Measurements from ENCODE around the gene ABTB2.

ABTB2 gene

DNA sequence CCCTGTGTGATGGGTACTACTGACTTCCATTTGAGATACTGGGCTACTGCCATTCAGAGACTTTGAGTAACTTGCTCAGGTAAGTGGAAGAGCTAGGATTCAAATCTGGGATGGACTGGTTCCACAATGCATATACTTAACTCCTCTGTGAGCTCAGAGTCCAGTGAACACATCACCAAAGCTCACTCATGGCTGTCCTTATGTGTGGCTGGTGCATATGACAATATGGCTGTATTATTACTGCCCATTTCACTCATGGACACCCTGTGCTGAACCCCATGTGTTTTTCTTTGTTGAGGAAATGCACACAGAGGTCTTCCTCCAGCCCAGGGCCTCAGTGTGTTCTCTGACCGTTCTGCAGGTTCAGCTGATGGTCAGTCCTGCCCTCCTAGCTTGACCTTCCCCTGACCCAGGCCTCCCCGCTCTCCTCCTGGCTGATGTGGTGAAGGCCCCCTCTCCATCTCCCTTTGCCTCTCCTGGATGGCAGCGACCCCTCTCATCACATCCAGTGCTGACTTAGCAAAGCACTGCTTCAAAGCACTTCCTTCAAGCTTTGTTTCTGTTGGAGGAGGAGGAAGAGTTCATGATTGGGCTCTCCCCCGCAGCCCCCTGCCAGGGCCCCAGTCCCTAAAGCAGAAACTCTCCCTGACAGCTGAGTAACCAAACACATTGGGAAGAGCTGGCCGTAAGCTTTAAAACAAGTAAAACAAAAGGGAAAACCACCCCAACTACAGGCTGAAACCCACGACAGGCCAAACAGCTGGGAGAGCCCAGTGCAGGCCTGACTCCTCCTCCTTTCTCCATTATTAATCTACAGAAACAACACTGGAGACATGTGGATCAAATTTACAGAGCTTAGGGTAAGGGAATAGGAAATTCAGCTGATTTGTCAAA is 151.2 kb downstream of the ABTB2 start:
- DNase-seq: no peak

DNA sequence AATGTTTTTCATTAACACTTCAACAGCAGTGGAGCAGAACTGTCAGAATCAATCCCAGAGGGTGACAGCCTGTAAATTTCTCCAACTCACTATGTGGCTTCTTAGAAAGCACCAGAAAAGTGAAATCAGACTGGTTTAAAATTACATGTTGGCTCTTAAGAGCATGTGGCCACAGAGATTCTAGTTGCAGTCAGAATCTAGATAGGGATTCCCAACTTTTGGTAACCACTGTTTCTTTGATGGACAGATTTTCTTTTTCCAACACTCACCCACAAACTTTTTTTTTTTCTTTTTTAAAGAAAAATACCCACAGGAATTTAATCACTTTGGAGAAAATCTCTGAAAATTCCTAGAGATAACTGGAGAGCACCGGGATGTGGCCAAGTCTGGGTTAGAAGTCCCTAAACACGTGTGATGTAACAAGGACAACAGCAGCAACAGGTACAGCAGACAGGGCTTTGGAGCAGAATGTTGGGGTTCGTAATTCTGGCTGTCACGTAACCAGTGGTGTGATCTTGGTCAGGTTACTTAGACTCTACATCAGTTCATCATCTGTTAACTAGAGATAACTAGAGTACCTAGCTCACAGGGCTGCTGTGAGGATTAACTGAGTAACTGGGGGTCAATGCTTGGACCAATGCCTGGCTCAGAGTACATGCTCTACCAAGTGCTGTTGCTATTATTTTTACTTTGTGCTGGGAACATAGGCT is 152.3 kb downstream of the ABTB2 start:
- no peak for DNase-seq

DNA sequence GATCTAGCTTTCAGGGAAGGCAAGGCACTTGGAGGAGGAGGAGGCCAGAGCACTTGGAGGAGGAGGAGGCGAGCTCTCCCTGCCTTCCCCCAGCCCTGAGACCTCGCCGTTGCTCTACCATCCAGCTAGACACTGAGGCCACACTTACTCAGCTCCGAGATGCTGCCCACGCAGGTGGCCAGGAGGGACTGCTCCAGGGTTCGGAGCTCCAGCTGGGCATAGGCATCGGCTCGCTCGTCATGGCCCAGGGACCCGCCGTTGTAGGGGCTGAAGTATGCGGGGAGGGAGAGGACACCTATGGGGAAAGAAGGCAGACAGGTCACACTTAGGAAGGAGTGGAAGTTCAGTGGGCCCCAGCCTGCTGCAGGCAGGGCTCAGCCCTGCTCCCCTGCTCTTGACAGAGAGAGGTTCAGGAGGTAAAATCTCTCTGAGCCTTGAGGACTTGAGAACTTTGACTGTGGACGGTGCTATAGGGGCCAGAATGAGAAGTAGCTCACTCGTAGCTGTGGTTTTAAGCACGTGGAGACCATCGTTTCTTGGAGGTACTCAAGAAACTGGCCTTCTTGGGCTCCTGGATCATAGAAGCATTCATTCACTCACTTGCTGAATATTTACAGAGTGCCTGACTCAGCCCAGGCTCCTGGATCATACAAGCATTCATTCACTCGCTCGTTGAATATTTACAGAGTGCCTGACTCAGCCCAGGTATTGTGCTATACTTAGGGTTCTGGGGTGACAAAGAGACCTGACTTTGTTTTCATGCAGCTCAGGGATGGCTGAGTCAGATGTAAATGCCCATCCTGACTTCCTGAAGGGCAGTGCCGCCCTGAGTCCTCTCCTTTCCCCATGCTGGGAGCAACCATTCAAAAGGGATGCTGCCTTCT is 153.2 kb downstream of the ABTB2 start:
- DNase-seq: no peak

DNA sequence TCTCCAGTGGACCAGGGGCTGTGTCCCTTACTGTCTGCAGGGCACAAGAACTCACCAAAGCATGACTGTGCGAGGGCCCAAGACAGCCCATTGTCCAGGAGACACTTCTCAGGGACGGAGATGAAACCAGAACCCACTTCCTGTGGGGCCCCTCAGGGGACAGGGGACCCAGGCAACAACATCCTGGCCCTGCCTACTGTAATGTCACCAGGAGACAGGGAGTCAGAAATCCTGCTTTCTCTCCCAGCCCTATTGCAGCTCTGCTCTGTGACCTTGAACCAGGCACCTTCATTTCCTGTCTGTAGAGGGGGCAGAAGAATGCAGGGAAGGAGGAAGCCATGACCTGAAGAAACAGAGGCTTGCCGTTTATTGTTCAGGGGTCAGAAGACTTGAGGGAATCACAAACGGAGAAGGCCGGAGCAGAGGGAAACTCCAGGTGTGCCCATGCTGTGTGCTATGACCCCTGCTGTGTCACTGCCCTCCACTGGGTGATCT is 154.4 kb downstream of the ABTB2 start:
- DNase-seq: no peak

DNA sequence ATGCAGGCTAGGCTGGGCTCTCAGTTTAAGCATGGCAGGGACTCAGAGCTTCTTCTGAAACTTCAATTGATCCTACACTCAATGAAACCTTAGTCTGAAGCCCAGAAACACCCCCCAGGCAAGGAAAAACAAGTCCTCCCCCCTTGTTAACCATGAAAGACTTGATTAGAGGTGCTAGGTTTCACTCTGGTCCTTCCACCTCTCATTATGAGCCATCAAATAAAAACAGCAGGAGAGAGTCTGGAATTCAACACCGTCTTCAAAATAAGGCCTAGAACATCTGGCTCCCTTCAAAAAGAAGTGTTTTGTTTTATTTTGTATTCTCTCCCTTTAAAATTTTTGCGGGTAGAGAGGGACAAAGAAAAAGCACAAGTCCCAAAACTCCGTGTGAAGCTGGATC is 156.7 kb downstream of the ABTB2 start:
- no peak for DNase-seq

DNA sequence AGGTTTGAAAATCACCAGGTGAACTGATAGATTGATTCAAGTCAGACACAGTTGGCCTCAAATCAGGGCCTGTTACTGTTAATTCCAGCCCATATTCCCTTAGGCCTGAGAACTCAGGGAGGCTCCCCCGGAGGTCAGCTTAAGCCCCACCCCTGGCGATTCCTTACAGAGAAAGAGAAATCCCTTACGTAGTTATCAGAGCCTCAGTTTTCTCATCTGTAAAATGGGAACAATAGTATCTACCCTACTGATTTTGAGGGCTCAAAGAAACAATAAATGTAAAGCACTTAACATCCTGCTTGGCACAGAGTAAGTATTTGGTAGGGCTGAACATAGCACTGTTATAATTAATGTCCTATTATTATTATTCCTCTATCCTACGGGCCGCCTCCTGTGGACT is 158.3 kb downstream of the ABTB2 start:
- DNase-seq: no peak

DNA sequence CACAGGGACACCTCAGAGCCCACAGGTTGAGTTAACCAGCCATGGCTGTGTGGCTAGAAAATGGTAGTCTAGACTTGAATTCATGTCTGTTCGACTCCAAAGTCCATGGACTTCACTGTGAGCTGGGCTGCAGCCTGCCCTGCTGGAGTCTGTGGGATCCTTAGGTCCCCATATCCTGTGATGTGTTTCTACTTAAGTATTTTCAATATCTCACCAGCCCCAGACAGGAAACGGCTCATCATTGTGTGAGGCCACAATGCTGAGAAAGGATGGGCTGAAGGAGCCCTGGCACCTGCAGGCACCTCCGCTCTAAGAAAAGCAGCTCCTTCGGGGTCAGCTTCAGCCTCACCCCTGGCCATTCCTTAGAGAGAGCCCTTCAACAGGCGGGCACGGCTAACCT is 159.3 kb downstream of the ABTB2 start:
- no peak for DNase-seq

DNA sequence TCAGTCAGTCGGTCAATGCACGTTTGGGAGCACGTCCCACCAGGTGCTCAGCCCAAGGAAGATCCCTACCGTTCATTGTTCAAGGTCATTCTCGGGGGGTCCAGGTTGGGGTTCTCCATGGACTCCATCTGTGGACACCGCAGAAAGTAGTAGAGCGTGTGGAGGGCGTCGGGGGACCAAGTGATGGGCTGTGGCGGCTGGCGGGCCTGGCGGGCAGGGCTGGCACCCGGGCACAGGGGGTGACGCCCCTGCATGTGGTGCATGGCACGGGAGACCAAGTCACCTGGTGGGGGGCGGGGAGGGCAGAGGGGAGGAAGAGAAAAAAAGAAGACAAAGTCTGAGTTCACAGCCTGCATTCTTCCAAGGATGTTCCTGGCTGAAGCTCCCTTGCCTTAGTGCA is 160.6 kb downstream of the ABTB2 start:
- DNase-seq: no peak

DNA sequence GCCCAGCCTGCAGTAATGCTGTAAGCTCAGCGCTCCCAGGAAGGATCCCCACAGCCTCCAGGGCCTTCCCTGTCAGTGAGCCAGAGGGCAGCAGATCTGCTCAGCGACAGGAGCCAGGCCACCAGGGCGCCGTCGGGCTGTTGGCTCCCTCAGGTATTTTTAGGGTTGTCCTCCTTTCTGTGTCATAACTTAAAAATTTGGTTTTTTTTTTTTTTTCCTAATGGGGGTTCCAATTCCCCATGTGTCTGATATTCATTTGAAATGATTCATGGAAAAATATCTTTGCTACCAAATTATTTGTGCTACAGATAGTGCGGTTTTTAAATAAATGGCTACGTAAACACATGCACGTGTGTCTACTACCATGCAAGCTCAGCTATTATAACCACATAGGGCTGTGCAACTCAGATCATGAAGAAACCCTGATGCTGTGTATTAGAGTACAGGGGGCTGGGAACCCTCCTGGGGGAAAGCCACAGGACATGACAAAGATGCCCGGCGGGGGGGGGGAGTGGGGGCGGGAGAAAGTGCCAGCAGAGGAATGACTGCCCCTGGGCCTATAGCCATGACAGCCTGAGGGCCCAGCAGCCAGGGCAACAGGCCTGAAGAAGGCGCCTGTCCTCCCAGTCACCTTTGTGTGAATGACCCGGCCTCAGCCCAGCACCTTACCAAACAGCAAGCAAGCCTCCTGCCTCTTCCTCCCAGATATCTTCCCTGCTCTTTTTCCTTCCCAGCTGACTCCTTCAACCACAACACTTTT is 163.1 kb downstream of the ABTB2 start:
- no peak for DNase-seq

DNA sequence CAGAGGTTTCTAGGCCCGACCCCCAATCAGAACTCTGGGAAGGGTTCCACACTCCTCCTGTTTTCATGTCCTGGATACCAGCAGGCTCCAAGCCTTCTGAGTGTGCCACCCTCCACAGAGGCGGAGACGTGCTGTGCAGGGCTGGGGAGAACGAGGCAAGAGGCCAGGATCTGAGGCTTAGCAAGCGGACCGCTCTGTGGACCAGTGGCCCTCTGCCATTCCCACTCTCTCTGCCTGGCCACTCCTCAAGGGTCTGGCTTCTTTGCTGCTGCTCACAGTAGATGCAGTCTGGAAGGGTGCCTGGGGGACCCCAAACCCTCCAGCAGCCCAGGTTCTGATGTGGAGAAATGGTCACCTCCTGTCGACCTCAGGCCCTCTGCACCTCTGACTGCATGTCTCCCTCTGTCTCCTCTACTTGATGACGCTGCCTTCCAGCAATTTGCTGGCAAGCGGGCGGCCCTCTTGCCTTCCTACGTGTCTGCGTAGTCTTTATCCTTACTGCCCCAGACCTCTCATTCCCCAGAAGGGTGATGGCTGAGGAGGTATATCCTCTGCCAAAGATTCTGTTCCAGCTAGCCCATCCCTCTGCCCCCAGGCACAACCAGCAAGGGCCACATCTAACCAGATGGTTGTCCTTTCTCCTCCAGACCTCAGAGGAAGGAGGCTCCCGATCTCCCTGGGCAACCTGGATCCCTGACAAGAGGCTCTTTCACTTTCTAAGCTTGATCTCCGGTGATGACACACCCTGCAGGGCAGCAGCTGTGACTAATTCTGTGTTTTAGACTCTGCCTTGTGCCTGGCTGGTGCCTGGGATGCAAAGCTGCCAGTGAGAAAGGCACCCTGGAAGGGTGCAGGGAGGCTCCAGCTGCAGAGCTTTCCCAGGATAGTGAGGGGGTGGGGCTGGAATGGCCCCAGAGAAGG is 165.1 kb downstream of the ABTB2 start:
- DNase-seq: no peak

DNA sequence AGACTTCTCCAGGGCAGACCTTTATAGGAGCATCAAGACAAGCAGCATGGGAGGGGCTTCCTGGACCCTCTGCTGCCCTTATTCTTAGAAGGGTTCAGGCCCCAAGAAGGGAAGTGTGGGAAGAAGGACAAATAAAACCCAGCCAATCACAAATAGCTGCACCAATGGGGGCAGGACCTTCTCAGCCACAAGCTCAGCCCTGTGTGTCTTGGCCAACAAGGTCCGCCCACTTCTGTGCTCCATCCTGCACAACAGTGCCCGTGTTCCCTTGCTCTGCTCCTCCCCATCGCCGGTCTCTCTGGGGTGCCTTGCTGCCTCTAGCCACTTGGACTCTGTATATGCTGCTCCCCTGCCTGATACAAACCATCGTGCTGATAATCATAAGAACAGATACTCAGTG is 166.2 kb downstream of the ABTB2 start:
- no peak for DNase-seq

DNA sequence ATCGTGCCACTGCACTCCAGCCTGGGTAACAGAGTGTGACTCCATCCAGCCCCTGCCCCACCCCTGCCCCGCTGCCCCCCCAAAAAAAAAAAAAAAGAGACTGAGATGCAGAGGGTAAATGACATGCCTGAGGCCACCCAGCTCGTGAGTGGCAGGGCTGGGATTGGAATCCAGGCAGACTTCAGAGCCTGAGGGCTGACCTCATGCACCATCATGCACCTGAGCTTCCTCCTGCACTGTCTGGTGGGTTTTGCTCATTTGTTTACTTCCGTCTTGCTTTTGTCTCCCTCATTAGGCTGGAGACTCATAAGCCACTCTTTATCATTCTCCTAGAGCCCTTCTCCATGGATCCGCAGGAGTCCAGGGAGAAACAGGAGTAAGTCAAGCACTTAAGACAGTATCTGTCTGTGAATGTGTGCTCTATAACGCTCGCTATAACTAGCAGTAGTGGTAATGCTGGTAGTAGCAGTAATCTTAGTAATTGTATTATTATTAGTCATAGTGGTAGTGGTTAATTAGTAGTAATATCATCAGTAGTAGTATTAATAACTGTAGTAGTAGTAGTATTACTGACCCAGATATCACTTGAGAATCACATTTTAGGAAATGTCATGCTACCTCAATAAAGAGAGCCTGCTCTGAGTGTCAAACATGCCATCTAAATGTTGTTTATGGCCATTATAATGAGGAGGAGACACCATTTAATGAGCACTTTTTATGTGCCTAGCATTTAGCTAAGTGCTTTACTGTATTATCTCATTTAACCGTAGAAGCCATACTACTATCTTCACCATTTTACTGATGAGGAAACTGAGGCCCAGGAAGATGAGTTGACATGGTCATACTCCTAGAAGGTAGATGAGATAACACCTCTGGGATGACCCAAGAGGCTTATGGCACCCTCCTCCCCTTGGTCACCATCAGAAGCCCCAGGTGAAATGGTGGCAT is 167.3 kb downstream of the ABTB2 start:
- DNase-seq: no peak

DNA sequence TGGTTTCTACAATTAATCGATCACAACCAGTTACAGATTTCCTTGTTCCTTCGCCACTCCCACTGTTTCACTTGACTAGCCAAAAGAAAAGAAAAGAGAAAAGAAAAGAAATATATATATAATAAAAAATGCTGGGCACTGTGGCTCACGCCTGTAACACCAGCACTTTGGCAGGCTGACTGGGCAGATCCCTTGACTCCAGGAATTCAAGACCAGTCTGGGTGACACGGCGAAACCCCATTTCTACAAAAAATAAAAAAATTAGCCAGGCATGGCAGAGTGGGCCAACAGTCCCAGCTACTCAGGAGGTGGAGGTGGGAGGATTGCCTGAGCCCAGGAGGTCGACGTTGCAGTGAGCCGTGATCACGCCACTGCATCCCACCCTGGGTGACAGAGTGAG is 168.6 kb downstream of the ABTB2 start:
- DNase-seq: no peak

DNA sequence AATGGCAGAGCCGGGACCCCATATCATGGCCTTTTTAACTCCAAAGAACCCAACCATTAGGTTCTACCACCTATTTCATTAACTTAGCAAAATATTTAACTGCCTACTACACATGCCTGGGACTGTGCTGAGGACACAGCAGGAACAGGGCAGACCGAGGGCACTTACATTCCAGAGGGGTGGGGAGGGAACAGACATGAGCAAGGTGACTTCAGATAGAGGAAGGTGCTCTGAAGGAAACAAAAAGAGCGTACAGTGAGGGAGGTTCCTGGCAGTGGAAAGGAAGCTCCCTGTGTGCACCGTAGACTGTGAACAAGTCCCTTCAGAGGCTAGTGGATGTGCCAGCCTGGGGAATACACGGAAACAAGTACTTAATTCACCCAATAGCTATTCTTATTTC is 169.6 kb downstream of the ABTB2 start:
- no peak for DNase-seq

DNA sequence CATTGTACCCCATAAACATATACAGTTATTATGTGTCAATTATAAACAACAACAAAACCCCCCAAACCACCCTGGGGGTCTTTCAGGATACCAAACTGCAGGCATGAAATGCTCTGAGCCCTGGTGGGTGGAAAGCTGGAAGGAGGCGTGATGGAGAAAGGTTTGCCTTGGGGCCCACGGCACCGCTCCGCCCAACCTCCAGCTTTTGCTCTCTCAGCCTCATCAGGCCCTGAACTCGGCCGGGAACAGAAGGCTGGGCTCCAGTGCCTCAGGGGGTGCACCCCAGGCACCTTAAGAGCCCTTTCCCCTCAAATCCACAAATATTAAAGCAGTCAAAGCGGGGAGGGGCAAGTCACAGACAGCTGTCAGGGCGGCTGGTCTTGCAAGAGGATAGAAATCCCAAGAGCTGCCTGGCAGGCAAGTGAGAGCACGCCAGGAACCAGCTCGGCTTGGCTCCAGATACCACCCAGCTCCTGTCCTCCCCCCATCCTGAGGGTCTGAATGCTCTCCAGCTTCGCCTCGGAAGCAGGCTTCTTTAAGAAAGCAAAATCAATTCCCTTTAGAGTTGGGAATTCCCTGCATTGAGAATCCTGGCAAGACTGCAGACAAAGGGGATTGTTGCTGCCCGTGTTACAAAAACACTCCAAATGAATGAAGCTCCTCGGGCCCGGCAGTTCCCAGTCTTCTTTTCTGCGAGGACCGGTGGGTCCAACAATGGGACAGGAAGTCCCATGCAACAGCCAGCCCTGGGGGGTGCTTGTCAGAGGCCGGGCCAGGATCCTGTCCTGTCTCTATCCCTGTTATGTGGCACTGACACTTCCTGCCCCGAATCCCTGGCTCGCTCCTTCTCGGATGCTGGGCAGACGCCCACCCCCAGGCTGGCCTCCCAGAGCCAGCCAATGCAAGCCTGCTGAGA is 171.6 kb downstream of the ABTB2 start:
- no peak for DNase-seq

DNA sequence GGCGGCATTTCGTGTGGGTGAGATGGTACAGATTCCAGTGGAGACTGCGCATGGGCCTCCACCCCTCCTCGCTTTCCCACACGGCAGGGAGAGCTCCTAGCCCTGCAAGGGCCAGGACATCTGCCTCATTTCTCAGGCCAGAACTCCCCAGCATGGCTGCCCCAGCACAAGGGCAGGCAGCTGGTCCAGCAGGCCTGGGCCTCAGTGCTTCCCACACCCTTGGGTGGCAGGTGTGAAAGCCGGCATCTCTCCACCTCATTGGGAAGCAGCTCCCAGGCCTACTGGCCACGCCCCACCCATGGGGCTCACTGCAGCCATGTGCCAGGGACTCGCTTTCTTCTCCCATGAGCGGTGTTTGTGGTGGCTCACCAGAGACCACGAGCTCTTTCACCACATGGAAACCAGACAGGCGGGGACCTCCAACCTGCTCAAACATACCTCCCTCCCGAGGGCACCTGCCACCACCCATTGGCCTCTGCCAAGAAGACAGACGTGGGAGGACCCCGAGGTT is 173.2 kb downstream of the ABTB2 start:
- no peak for DNase-seq

DNA sequence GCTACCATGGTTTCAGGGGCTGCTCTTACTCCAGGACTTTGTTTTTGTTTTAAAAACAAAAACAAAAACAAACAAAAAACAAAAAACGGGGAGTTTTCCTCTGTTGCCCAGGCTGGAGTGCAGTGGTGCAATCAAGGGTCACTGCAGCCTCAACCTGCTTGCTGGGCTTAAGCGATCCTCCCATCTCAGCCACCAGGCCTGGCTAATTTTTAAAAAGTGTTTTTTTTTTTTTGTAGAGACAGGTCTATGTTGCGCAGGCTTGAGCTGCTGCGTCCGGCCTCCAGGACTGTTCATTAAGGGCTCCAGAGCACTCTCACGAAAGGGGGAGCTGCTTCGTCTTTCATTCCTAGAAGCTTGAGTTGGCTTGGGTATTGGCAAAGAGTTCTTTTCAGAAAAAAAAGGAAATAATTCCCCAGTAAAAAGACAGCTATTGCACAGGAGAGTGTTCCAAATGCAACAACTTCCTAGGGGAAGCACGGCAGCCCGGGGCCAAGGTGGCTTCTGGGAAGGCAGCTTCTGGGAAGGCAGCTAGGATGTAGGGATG is 173.9 kb downstream of the ABTB2 start:
- DNase-seq: no peak

DNA sequence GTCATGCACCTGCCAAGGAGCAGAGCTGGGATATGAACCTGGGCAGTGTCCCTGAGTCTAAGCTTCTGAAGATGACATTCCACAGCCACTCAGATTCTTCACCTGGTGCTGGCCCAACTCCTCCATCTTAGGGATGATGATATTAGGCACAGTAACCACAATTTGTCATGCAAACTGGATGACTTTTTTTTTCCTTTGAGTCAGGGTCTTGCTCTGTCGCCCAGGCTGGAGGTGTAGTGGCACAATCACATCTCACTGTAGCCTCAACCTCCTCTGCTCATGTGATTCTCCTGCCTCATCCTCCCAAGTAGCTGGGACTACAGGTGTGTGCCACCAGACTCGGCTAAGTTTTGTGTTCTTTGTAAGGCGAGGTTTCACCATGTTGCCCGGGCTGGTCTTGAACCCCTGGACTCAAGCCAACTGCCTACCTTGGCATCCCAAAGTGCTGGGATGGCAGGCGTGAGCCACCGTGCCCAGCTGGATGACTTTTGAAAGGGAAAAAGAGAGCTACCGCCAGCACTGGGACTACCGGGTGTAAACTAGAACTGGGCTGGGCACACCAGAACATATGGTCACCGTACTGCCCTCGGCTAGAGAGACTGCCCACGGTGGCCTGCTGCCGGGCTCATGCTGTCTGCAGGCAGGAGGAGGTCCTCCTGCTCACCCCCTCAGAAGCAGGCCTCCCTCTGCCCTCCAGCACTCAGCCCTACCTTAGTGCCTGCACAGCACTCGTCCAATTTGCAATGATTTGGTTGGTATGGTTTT is 174.7 kb downstream of the ABTB2 start:
- DNase-seq: no peak
